Effector memory CD8-positive, alpha-beta T cell (primary cell): Measurements from ENCODE around the gene NREP.

Experiments used
- ATAC-seq: fragments of 150-1000 bp; cut with Tn5 transposase; replicated peaks from 2 replicates; pipeline ENCODE4 v1.10.0; 2021; ENCODE audit warnings: mild to moderate bottlenecking, moderate library complexity
- DNase-seq, 3 experiments: peaks; one replicate each; pipeline ENCODE4 v3.0.0; 2021
- H3K27ac Mint-ChIP-seq, 2 donors: one replicate each; pipeline ENCODE4 v1.8.0; 2022; ENCODE audit warnings: mild to moderate bottlenecking in 2 of 2, mixed read lengths in 2 of 2, moderate library complexity in 2 of 2
- H3K27me3 Mint-ChIP-seq, 2 donors: one replicate each; pipeline ENCODE4 v1.8.0; 2022; ENCODE audit warnings: mixed read lengths in 2 of 2
- H3K36me3 Mint-ChIP-seq: one replicate; pipeline ENCODE4 v1.8.0; 2022; ENCODE audit warnings: mild to moderate bottlenecking, moderate library complexity, mixed read lengths; ENCODE audit not compliant: insufficient read depth
- H3K4me1 Mint-ChIP-seq, 2 donors: one replicate each; pipeline ENCODE4 v1.8.0; 2022; ENCODE audit warnings: low read depth in 2 of 2, mixed read lengths in 2 of 2
- H3K4me3 Mint-ChIP-seq, 2 donors: one replicate each; pipeline ENCODE4 v1.8.0; 2022; ENCODE audit warnings: mild to moderate bottlenecking in 2 of 2, mixed read lengths in 2 of 2, moderate library complexity in 2 of 2
- H3K9me3 Mint-ChIP-seq, 2 donors: one replicate each; pipeline ENCODE4 v1.8.0; 2022; ENCODE audit warnings: mixed read lengths in 2 of 2

The NREP gene

DNA sequence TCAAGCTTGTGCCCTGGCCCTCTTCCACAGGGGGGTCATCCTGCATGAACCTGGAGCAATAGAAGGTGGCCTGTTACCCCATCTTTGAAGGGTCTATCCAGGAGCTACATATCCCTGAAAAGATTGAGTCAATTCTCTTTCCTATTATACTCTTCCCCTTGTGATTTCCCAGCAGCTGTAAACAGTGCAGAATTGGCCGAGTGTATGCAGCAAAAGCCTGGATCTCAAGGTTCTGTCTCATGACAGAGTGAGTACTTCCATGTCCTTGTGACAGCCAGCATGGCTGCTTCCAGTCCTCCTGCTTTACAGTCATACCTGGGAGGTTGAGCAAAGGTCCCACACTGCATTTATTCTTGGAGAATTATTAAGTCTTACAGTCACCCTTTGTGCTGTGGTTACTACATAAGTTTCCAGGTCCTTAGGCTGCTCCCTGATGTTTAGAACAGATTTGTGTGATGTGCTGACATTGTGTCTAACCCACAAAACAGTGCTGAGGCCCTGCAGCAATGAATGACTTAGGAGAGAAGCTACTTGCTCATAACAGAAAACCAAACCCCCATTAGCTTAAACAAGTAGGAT lies 67.5 kb downstream of the NREP start:
- no peak for DNase-seq
- no peak for ATAC-seq
- Mint-ChIP-seq H3K36me3 (no peaks in the 10 kb centered on the region), H3K4me3 (no peak overlapping the region), H3K27me3 (peaks cover 0 to 6% of the 10 kb centered on the region in 2 donors), H3K9me3 (no peaks in the 10 kb centered on the region), H3K27ac (no peak overlapping the region), H3K4me1 (no peaks in the 10 kb centered on the region)

- H3K4me1 Mint-ChIP-seq, result no peaks in the 10 kb centered on the region
- no peak overlapping the region for H3K4me3 Mint-ChIP-seq
- H3K27me3 Mint-ChIP-seq, result peaks cover 0 to 5% of the 10 kb centered on the region in 2 donors
- H3K36me3 Mint-ChIP-seq, result no peaks in the 10 kb centered on the region
- H3K27ac Mint-ChIP-seq, result no peak overlapping the region
- H3K9me3 Mint-ChIP-seq, result no peaks in the 10 kb centered on the region
- DNase-seq, result no peak
- no peak for ATAC-seq
Measured at GRCh38 chr5:111685969-111686368, 71.0 kb downstream of the NREP start.

DNA sequence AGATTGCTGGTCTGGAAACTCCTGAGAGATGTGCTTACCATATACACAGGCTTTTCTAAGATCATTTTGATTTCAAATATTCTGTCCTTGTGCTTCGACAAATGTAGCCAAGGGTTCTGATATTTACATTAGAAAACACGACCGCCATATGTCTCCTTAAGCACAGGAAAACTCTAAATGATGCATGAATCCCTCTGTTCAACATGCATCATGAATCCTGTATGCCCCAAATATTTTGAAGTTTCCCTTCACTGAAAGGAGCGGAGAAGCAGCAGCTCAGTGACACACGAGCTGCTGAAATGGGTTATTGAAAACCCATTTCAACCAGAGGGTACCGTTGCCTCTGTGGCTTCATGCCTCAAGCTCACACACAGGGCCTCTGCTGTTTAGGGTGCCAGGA lies 74.4 kb downstream of the NREP start:
- Mint-ChIP-seq H3K4me3 (no peak overlapping the region), H3K27me3 (peaks cover 7 to 14% of the 10 kb centered on the region in 2 donors), H3K36me3 (no peaks in the 10 kb centered on the region), H3K27ac (no peak overlapping the region), H3K4me1 (no peaks in the 10 kb centered on the region), H3K9me3 (no peaks in the 10 kb centered on the region)
- ATAC-seq, result no peak
- no peak for DNase-seq

DNA sequence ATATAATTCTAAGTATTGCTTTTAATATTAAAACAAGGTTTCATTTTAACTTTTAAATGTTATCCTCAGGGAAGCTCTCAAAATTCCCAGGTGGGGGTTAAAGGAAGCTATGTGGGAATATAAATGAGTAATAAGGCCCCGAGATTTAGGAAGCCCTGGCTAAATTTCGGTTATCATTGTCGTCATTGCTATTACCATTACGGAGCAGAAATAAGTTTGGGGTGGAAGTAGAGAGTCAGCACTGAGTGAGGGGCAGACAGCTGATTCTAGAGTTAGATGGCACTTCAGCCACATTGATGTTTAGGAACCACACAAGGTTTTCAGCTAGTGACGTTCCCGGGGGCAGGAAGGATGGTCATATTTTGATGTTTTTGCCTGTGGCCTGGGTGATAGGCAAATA lies 74.9 kb downstream of the NREP start:
- Mint-ChIP-seq H3K4me3 (no peak overlapping the region), H3K4me1 (no peaks in the 10 kb centered on the region), H3K27me3 (peaks cover 7 to 14% of the 10 kb centered on the region in 2 donors), H3K27ac (no peak overlapping the region), H3K36me3 (no peaks in the 10 kb centered on the region), H3K9me3 (no peaks in the 10 kb centered on the region)
- no peak for DNase-seq
- ATAC-seq, result no peak

DNA sequence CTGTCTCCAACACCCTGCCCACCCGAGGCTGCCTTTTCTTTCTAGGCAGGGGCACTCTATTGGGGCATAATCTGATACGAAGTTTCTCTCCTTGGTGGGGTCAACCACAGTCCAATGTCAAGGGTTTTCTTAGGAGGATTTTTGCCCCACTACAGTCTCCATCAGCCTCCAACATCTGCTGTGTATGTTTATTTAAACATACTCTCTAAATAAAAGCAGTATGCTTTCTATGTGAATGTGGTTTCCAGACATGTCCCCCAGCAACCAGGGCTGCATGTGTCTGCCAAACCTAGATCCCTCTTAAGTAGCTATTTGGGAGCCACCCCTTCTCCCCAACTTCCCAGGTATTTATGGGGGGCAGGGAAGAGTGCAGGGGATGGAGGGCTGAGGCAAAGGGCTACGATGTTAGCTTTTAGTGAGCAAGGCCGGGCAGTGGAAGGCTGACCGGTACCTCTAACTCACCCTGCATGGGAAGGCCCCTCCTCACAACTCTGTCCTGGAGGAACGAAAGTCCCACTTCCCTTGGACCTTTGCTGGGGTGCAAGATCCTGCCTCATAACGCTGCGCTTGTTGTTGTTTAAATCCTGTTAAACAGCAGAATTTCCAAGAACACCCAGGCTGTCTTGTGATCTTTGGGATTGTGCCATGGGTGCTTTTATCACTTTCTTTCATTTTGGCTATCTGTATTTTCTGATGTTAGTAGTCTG lies 75.4 kb downstream of the NREP start:
- no peak for ATAC-seq
- Mint-ChIP-seq H3K27ac (no peak overlapping the region), H3K4me3 (no peak overlapping the region), H3K4me1 (no peaks in the 10 kb centered on the region), H3K27me3 (peaks cover 7 to 14% of the 10 kb centered on the region in 2 donors), H3K9me3 (no peaks in the 10 kb centered on the region), H3K36me3 (no peaks in the 10 kb centered on the region)
- no peak for DNase-seq

- ATAC-seq (no peak), DNase-seq (no peak)
- H3K27ac Mint-ChIP-seq, result no peak overlapping the region
- H3K4me1 Mint-ChIP-seq, result no peaks in the 10 kb centered on the region
- peaks cover 10 to 14% of the 10 kb centered on the region in 2 donors for H3K27me3 Mint-ChIP-seq
- no peaks in the 10 kb centered on the region for H3K36me3 Mint-ChIP-seq
- no peaks in the 10 kb centered on the region for H3K9me3 Mint-ChIP-seq
- no peak overlapping the region for H3K4me3 Mint-ChIP-seq
Measured at GRCh38 chr5:111680737-111681413, 76.1 kb downstream of the NREP start.

DNA sequence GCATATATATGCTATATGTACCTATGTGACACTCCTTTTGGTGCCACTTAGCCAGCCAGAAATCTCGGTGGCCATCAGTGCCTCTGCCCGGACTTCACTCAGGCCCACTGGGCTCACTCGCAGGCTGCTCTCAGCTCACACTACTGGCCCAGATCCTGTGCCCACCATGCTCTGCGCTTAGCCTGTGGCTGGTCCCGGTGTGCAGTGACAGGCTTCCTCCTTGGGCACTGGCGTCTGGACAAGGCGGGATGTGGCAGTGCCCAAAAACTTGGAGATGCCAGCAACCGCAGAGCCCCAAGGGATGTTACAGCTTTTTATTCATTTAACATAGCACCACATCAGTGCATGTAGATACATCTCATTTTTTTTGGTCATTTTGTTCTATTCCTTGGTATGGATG lies 77.4 kb downstream of the NREP start:
- H3K9me3 Mint-ChIP-seq, result no peaks in the 10 kb centered on the region
- DNase-seq (no peak), ATAC-seq (no peak)

More for the DNA sequence above, 77.4 kb downstream of the NREP start:
- H3K27me3 Mint-ChIP-seq, result peaks cover 12 to 14% of the 10 kb centered on the region in 2 donors
- no peaks in the 10 kb centered on the region for H3K4me1 Mint-ChIP-seq
- no peak overlapping the region for H3K27ac Mint-ChIP-seq
- H3K36me3 Mint-ChIP-seq, result no peaks in the 10 kb centered on the region
- no peak overlapping the region for H3K4me3 Mint-ChIP-seq
